HEK293 (cell line): ENCODE results near the gene SPC24.

Source experiments
- ATF2 ChIP-seq: fragments of 450-650 bp; formaldehyde crosslinking; IDR thresholded peaks from 2 replicates; pipeline ENCODE4 v1.5.1; 2016; ENCODE audit warnings: missing biosample characterization, missing genetic modification characterization, low read depth
- BCL11A ChIP-seq: fragments of 450-650 bp; formaldehyde crosslinking; IDR thresholded peaks from 2 replicates; pipeline ENCODE4 v1.5.1; 2016; ENCODE audit warnings: low read depth, missing biosample characterization, missing genetic modification characterization
- CTCF ChIP-seq: fragments of 450-650 bp; formaldehyde crosslinking; IDR thresholded peaks from 2 replicates; pipeline ENCODE4 v1.5.1; 2016; ENCODE audit warnings: missing biosample characterization, missing genetic modification characterization
- ELK4 ChIP-seq: IDR thresholded peaks from 2 replicates; pipeline ENCODE4 v1.6.1; 2011; ENCODE audit warnings: mild to moderate bottlenecking, low read depth, low read length, borderline replicate concordance
- GLIS1 ChIP-seq: fragments of 450-650 bp; formaldehyde crosslinking; IDR thresholded peaks from 2 replicates; pipeline ENCODE4 v1.5.1; 2016; ENCODE audit warnings: missing biosample characterization, missing genetic modification characterization
- MZF1 ChIP-seq: fragments of 450-650 bp; formaldehyde crosslinking; IDR thresholded peaks from 2 replicates; pipeline ENCODE4 v1.5.1; 2017; ENCODE audit warnings: missing biosample characterization, missing genetic modification characterization, borderline replicate concordance
- PRDM1 ChIP-seq: fragments of 450-650 bp; formaldehyde crosslinking; IDR thresholded peaks from 2 replicates; pipeline ENCODE4; 2016; ENCODE audit warnings: missing biosample characterization, missing genetic modification characterization
- PRDM2 ChIP-seq: fragments of 450-650 bp; formaldehyde crosslinking; IDR thresholded peaks from 2 replicates; pipeline ENCODE4 v1.5.1; 2016; ENCODE audit warnings: missing biosample characterization, missing genetic modification characterization, borderline replicate concordance
- SCRT1 ChIP-seq: fragments of 450-650 bp; formaldehyde crosslinking; IDR thresholded peaks from 2 replicates; pipeline ENCODE4 v1.5.1; 2016; ENCODE audit warnings: missing biosample characterization, missing genetic modification characterization, borderline replicate concordance
- ZBTB21 ChIP-seq: fragments of 450-650 bp; formaldehyde crosslinking; IDR thresholded peaks from 2 replicates; pipeline ENCODE4 v1.5.1; 2017; ENCODE audit warnings: missing biosample characterization, missing genetic modification characterization
- ZFP3 ChIP-seq: fragments of 450-650 bp; formaldehyde crosslinking; IDR thresholded peaks from 2 replicates; pipeline ENCODE4 v1.5.1; 2016; ENCODE audit warnings: low read depth, missing biosample characterization, missing genetic modification characterization
- ZIC2 ChIP-seq: fragments of 450-650 bp; formaldehyde crosslinking; IDR thresholded peaks from 2 replicates; pipeline ENCODE4 v1.5.1; 2016; ENCODE audit warnings: missing biosample characterization, missing genetic modification characterization
- ZNF146 ChIP-seq: fragments of 450-650 bp; formaldehyde crosslinking; IDR thresholded peaks from 2 replicates; pipeline ENCODE4 v1.5.1; 2016; ENCODE audit warnings: missing biosample characterization, missing genetic modification characterization
- ZNF169 ChIP-seq: fragments of 450-650 bp; formaldehyde crosslinking; IDR thresholded peaks from 2 replicates; pipeline ENCODE4 v1.5.1; 2016; ENCODE audit warnings: missing biosample characterization, missing genetic modification characterization
- ZNF174 ChIP-seq: fragments of 450-650 bp; formaldehyde crosslinking; IDR thresholded peaks from 2 replicates; pipeline ENCODE4 v1.5.0; 2017; ENCODE audit warnings: missing biosample characterization, mild to moderate bottlenecking, missing genetic modification characterization
- ZNF221 ChIP-seq: fragments of 450-650 bp; formaldehyde crosslinking; IDR thresholded peaks from 2 replicates; pipeline ENCODE4 v1.5.1; 2017; ENCODE audit warnings: missing biosample characterization, missing genetic modification characterization, borderline replicate concordance
- ZNF24 ChIP-seq: fragments of 450-650 bp; formaldehyde crosslinking; IDR thresholded peaks from 2 replicates; pipeline ENCODE4 v1.5.1; 2016; ENCODE audit warnings: missing biosample characterization, missing genetic modification characterization
- ZNF266 ChIP-seq: fragments of 450-650 bp; formaldehyde crosslinking; IDR thresholded peaks from 2 replicates; pipeline ENCODE4 v1.5.1; 2016; ENCODE audit warnings: missing biosample characterization, missing genetic modification characterization, low read depth
- ZNF488 ChIP-seq: fragments of 450-650 bp; formaldehyde crosslinking; IDR thresholded peaks from 2 replicates; pipeline ENCODE4 v1.5.1; 2016; ENCODE audit warnings: missing biosample characterization, missing genetic modification characterization
- ZNF513 ChIP-seq: fragments of 450-650 bp; IDR thresholded peaks from 2 replicates; pipeline ENCODE4 v1.5.1; 2018; ENCODE audit warnings: missing biosample characterization, missing genetic modification characterization
- ZNF548 ChIP-seq: fragments of 450-650 bp; formaldehyde crosslinking; IDR thresholded peaks from 2 replicates; pipeline ENCODE4 v1.5.1; 2016; ENCODE audit warnings: missing biosample characterization, missing genetic modification characterization
- ZNF549 ChIP-seq: fragments of 450-650 bp; IDR thresholded peaks from 2 replicates; pipeline ENCODE4 v1.5.1; 2018; ENCODE audit warnings: missing biosample characterization, missing genetic modification characterization, mild to moderate bottlenecking, inconsistent platforms, moderate library complexity
- ZNF701 ChIP-seq: fragments of 450-650 bp; formaldehyde crosslinking; IDR thresholded peaks from 2 replicates; pipeline ENCODE4 v1.5.1; 2016; ENCODE audit warnings: missing biosample characterization, missing genetic modification characterization
- ZSCAN5A ChIP-seq: fragments of 450-650 bp; formaldehyde crosslinking; IDR thresholded peaks from 2 replicates; pipeline ENCODE4 v1.5.1; 2016; ENCODE audit warnings: missing biosample characterization, missing genetic modification characterization

SPC24 gene

GRCh38 chr19:11137542-11138384 is 17.8 kb downstream of the SPC24 start (continued):
- TF ChIP-seq BCL11A (tag by site-specific recombination) (no peak), ZNF146 (tag by site-specific recombination) (no peak), GLIS1 (peak; percentile 99), ELK4 (no peak), ZSCAN5A (tag by site-specific recombination) (no peak), MZF1 (tag by site-specific recombination) (no peak), ZNF549 (no peak), ZNF24 (peak; percentile 67; the same call in 1 of the 2 replicates), ZNF266 (no peak), PRDM2 (no peak), CTCF (tag by site-specific recombination) (peak; percentile 80), PRDM1 (tag by site-specific recombination) (no peak), SCRT1 (tag by site-specific recombination) (no peak), ZFP3 (tag by site-specific recombination) (no peak), ZNF221 (tag by site-specific recombination) (no peak), ATF2 (tag by site-specific recombination) (no peak), ZNF169 (no peak), ZIC2 (tag by site-specific recombination) (peak; percentile 63), ZBTB21 (peak; percentile 61), ZNF174 (tag by site-specific recombination) (no peak), ZNF488 (tag by site-specific recombination) (no peak), ZNF701 (tag by site-specific recombination) (no peak), ZNF548 (tag by site-specific recombination) (no peak), ZNF513 (no peak)
